ENCODE measurements around the gene SCAF4. TPM values are rescaled to one million over a fixed set of nuclear protein-coding genes. Genes with fewer than 3 reads are reported as not detected.

SCAF4 gene
- total RNA-seq, 1 donor from 2014 or later = 51.9 TPM

- Mint-ChIP-seq H3K4me1 (ENCODE audit: low read depth, unreplicated experiment) (peaks cover 11% of the 10 kb centered on the region), H3K27me3 (ENCODE audit: unreplicated experiment) (no peaks in the 10 kb centered on the region), H3K27ac (ENCODE audit: unreplicated experiment) (no peak overlapping the region), H3K9me3 (ENCODE audit: unreplicated experiment) (peaks cover 1% of the 10 kb centered on the region), H3K36me3 (ENCODE audit: unreplicated experiment) (no peaks in the 10 kb centered on the region), H3K4me3 (ENCODE audit: unreplicated experiment) (no peak overlapping the region)
- DNase-seq = no peak
- no peak for TF ChIP-seq CTCF (IDR thresholded peaks at IDR 0.05; ENCODE audit: partially characterized antibody, unreplicated experiment)
Observed at GRCh38 chr21:31720739-31721138, 11.2 kb downstream of the SCAF4 start.

- Mint-ChIP-seq H3K27me3 (ENCODE audit: unreplicated experiment) (no peaks in the 10 kb centered on the region), H3K4me1 (ENCODE audit: low read depth, unreplicated experiment) (peaks cover 11% of the 10 kb centered on the region), H3K4me3 (ENCODE audit: unreplicated experiment) (no peak overlapping the region), H3K36me3 (ENCODE audit: unreplicated experiment) (no peaks in the 10 kb centered on the region), H3K27ac (ENCODE audit: unreplicated experiment) (no peak overlapping the region), H3K9me3 (ENCODE audit: unreplicated experiment) (peaks cover 1% of the 10 kb centered on the region)
- no peak for TF ChIP-seq CTCF (IDR thresholded peaks at IDR 0.05; ENCODE audit: partially characterized antibody, unreplicated experiment)
- DNase-seq = no peak
Observed at GRCh38 chr21:31720330-31720729, 11.6 kb downstream of the SCAF4 start.

- Mint-ChIP-seq H3K9me3 (ENCODE audit: unreplicated experiment) (peaks cover 1% of the 10 kb centered on the region), H3K36me3 (ENCODE audit: unreplicated experiment) (no peaks in the 10 kb centered on the region), H3K27ac (ENCODE audit: unreplicated experiment) (no peak overlapping the region), H3K4me1 (ENCODE audit: low read depth, unreplicated experiment) (peaks cover 15% of the 10 kb centered on the region), H3K27me3 (ENCODE audit: unreplicated experiment) (no peaks in the 10 kb centered on the region), H3K4me3 (ENCODE audit: unreplicated experiment) (no peak overlapping the region)
- no peak for TF ChIP-seq CTCF (IDR thresholded peaks at IDR 0.05; ENCODE audit: partially characterized antibody, unreplicated experiment)
- no peak for DNase-seq
Observed at GRCh38 chr21:31716106-31716505, 15.8 kb downstream of the SCAF4 start.

- Mint-ChIP-seq H3K27me3 (ENCODE audit: unreplicated experiment) (no peaks in the 10 kb centered on the region), H3K4me1 (ENCODE audit: low read depth, unreplicated experiment) (peaks cover 15% of the 10 kb centered on the region), H3K9me3 (ENCODE audit: unreplicated experiment) (peaks cover 1% of the 10 kb centered on the region), H3K4me3 (ENCODE audit: unreplicated experiment) (no peak overlapping the region), H3K36me3 (ENCODE audit: unreplicated experiment) (no peaks in the 10 kb centered on the region), H3K27ac (ENCODE audit: unreplicated experiment) (no peak overlapping the region)
- TF ChIP-seq CTCF (IDR thresholded peaks at IDR 0.05; ENCODE audit: partially characterized antibody, unreplicated experiment) = no peak
- DNase-seq = no peak
Observed at GRCh38 chr21:31714741-31715365, 17.1 kb downstream of the SCAF4 start.

- TF ChIP-seq CTCF (IDR thresholded peaks at IDR 0.05; ENCODE audit: partially characterized antibody, unreplicated experiment) = no peak
- DNase-seq = no peak
- no peaks in the 10 kb centered on the region for H3K36me3 Mint-ChIP-seq (ENCODE audit: unreplicated experiment)
- H3K4me3 Mint-ChIP-seq (ENCODE audit: unreplicated experiment) = no peak overlapping the region
- H3K27me3 Mint-ChIP-seq (ENCODE audit: unreplicated experiment) = no peaks in the 10 kb centered on the region
- H3K27ac Mint-ChIP-seq (ENCODE audit: unreplicated experiment) = no peak overlapping the region
- no peaks in the 10 kb centered on the region for H3K9me3 Mint-ChIP-seq (ENCODE audit: unreplicated experiment)
- H3K4me1 Mint-ChIP-seq (ENCODE audit: low read depth, unreplicated experiment) = peaks cover 15% of the 10 kb centered on the region
Observed at GRCh38 chr21:31713973-31714740, 17.8 kb downstream of the SCAF4 start.

All from glutamatergic neuron (in vitro differentiated cells).